ENCODE measurements around the gene PID1. TPM values are rescaled to one million over a fixed set of nuclear protein-coding genes. Genes with fewer than 3 reads are reported as not detected.
A peak's percentile ranks its signal among the peaks of the same experiment; 100 is the strongest.

PID1 gene
- total RNA-seq, 1 experiment from 2014 or later: 35.6 TPM

GRCh38 chr2:229170171-229170570 lies 100.9 kb downstream of the PID1 start:
- no peak for DNase-seq (ENCODE audit: low read depth)

- no peak for DNase-seq (ENCODE audit: low read depth)
These were observed 101.3 kb downstream of the PID1 start for GRCh38 chr2:229169751-229170150.

- DNase-seq (ENCODE audit: low read depth): peak; percentile 71
These were observed 106.4 kb downstream of the PID1 start for GRCh38 chr2:229164545-229165249.

DNA sequence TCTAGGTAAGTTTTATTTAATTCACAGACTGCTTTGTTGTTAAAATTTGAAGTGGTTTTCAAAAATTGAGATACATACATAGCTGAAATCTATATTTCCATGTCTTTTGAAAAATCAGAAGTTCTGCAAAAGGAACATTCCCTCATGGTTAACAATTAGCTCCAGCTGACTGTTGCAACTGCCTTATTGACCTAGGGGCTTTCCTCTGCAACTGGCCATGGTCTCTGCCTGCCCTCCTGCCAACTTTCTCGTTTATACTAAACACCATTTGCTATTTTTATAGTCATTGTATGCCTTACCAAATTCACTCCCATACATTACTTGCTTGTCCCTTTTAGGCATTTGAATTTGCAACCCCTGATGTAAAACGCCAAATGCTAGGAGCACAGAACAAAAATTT lies 107.2 kb downstream of the PID1 start:
- no peak for DNase-seq (ENCODE audit: low read depth)

GRCh38 chr2:229162015-229162414 lies 109.1 kb downstream of the PID1 start:
- DNase-seq (ENCODE audit: low read depth): no peak

GRCh38 chr2:229160984-229161383 lies 110.1 kb downstream of the PID1 start:
- no peak for DNase-seq (ENCODE audit: low read depth)

DNA sequence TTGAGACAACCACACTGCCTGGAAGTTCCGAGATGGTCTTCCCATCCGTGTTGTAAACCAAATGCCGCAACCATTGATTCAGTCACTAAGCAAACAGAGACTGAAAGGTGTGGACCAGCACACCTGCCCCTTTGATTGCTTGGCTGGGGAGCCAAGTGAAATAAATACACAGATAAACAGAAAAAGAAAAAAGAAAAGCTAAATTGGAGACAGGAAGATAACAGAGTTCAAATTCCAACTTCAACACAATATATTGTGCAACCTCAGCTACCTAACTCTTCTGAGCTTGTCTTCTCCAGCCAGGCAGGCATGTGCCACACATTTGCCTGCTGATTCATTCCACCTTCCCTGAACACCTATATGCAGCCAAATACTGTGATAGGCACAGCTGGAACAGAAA lies 110.9 kb downstream of the PID1 start:
- DNase-seq (ENCODE audit: low read depth): no peak

GRCh38 chr2:229159405-229159804 lies 111.7 kb downstream of the PID1 start:
- no peak for DNase-seq (ENCODE audit: low read depth)

DNA sequence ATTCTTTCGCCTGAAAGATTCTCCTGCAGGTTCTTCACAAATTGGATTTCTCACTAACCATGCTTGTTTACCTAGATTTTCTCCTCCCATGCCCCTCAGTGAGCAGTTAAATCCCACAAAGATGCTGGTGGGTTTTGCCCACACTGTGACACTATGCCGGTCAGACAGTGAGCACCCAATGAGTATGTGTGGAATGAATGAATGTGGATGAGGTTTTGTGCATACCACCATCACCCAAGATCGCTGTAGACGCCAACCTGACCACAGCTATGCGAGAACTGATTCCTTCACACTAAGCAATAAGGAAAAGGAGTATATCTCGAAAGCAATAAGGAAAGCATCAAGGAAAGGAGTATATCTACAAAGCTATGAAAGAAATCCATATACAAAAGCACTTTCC lies 116.7 kb downstream of the PID1 start:
- peak; percentile 93 for DNase-seq (ENCODE audit: low read depth)

GRCh38 chr2:229153951-229154350 lies 117.1 kb downstream of the PID1 start:
- peak; percentile 43 for DNase-seq (ENCODE audit: low read depth)

DNA sequence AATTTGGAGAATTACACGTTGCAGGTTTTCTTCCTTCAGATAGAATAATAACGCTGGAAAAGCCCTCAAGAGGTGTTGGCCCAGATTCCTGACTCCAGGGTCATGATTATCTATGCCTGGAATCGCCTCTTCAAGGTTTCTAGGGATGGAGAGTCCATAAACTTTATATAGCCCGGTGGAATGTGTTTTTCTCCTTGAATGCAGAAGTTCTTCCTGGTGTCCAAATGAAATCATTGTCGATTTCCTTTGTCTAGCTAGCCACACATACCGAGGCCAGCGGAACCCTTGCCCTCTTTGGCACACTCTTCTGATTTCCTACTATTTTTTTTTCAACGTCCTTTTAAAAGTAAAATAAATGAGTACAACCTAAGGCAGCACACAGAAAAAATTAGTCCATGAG lies 117.8 kb downstream of the PID1 start:
- DNase-seq (ENCODE audit: low read depth): no peak

GRCh38 chr2:229152674-229153073 lies 118.4 kb downstream of the PID1 start:
- no peak for DNase-seq (ENCODE audit: low read depth)

DNA sequence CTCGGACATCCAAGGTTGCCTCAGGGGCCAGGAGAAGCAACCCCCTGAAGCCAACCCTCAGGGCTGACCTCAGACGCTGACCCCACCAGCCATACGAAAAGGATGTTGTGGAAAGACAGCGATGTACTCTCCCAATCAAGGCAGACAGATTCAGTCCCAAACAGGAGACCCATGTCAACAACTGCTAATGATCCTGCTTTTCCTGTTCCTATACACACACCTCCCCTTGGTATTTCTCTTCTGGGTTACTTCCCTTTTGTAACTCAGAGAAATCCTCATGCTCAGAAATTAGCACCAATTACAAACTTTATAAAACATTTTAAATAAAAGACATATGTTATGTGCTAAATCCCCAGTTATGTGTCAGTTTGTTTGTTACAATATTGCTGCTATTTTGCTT lies 120.8 kb downstream of the PID1 start:
- DNase-seq (ENCODE audit: low read depth): no peak

DNA sequence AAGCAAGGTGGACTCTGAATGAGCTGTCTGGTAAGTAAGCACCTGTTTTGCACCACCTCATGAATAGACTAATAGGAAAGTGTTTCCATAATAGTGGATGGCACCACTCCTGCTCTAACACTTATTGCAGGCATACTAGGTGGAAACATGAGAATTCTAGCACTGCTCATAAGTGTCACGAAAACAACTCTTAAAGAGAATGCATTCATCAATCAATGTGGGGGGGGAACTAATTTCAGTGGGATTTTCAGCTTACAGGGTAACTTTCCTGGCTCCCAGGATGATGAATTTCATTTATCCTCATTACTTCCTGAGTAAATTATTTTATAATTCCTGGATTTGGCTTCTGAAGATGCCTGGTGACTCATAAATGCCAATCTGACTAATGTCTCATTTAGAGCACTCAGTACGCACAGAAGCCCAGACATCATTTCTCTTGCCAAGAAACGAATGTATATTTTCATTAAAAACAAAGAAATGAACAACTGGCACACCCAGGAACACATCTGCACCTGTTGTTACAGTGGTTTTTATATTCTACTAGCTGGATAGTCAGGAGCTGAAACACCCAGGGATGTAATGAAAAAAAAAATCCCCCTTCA lies 129.6 kb downstream of the PID1 start:
- peak; percentile 95 for DNase-seq (ENCODE audit: low read depth)

DNA sequence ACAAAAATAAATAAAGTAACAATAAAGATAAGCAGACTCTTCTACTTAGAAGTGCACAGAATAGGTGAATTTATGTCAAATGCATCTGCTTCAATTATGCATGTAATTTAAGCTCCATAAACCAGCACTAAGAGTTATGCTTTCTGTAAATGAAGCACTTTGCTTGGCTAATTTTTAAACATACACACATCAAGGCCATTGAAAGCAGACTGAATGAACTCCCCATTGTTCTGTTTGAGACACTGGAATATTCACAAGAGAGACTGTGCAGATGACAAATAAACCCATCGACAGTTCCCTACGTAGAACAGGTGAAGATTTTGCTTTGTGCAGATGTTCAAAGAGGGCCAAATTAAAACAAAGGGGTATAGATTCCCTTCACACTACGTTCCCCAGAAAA lies 133.4 kb downstream of the PID1 start:
- no peak for DNase-seq (ENCODE audit: low read depth)

GRCh38 chr2:229137066-229137465 lies 134.0 kb downstream of the PID1 start:
- no peak for DNase-seq (ENCODE audit: low read depth)

DNA sequence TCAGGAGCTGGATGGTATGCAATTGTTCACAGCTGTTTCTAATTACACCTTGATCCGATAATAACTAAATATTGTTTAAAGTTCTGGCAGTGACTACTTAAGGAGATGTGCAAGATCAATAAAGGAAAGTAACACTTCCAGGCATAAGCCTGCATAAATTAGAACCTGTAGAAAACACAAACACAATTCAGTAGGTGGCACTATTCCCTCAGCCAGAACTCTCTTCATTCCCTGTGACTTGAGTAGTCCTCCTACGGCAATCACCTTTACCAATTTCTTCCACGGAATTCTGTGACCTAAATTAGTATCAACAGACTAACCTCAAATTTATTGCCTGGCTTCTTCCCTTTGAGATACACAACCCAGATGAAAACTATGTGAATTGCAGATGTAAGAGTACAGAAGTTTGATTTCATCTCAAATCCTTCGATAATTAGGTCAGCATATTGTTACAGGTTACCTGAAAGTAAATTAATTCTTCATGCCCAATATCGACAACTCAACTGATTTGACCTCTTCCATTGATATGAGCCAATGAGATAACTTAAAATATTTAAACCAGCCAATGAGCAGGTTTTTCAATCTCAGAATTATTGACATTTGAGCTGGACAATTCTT lies 137.8 kb downstream of the PID1 start:
- DNase-seq (ENCODE audit: low read depth): peak; percentile 55

- no peak for DNase-seq (ENCODE audit: low read depth)
These were observed 138.9 kb downstream of the PID1 start for GRCh38 chr2:229132236-229132635.

- DNase-seq (ENCODE audit: low read depth): no peak
These were observed 140.6 kb downstream of the PID1 start for GRCh38 chr2:229130522-229130921.

- DNase-seq (ENCODE audit: low read depth): no peak
These were observed 141.2 kb downstream of the PID1 start for GRCh38 chr2:229129738-229130371.

- DNase-seq (ENCODE audit: low read depth): no peak
These were observed 143.6 kb downstream of the PID1 start for GRCh38 chr2:229127471-229127870.

GRCh38 chr2:229126066-229126465 lies 145.0 kb downstream of the PID1 start:
- DNase-seq (ENCODE audit: low read depth): no peak

DNA sequence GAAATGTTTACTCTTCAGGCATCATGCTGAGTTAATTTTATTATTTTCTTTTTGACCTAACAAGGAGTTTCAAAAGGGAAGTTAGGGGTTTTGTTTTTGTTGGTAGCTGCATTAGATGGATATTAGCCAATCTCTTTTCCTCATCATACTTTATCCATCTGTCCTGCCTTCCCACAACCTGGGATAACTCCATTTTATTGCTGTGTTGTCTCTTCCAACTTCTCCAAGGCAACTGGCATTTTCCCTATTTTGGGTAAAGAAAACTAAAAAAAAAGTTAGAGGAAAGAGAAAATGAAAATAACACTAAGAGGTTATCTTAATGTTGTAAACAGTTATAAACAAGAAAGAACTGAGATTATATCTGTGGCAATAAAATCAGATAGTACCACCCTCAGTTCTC lies 147.0 kb downstream of the PID1 start:
- DNase-seq (ENCODE audit: low read depth): no peak
